WI38 (cell line): ENCODE data around the gene INKA1.
"Not testable (repeated sequence)": the region's sequence is repeated elsewhere in the genome, so short reads cannot be mapped to it uniquely, and the experiment has no call there.

Experiments used
- H3K4me3 ChIP-seq: 2 replicates; pipeline ENCODE4 v1.5.1; 2011; ENCODE audit warnings: low read depth, mild to moderate bottlenecking, control low read depth, low read length
- TF ChIP-seq, protein P1 (sequence below): IDR thresholded peaks from 2 replicates; pipeline ENCODE4 v1.5.1; 2012; ENCODE audit warnings: low read depth, mild to moderate bottlenecking, control low read depth, low read length

The INKA1 gene

GRCh38 chr3:49769286-49769915 lies 33.7 kb upstream of the INKA1 start:
- TF ChIP-seq, protein P1, sequence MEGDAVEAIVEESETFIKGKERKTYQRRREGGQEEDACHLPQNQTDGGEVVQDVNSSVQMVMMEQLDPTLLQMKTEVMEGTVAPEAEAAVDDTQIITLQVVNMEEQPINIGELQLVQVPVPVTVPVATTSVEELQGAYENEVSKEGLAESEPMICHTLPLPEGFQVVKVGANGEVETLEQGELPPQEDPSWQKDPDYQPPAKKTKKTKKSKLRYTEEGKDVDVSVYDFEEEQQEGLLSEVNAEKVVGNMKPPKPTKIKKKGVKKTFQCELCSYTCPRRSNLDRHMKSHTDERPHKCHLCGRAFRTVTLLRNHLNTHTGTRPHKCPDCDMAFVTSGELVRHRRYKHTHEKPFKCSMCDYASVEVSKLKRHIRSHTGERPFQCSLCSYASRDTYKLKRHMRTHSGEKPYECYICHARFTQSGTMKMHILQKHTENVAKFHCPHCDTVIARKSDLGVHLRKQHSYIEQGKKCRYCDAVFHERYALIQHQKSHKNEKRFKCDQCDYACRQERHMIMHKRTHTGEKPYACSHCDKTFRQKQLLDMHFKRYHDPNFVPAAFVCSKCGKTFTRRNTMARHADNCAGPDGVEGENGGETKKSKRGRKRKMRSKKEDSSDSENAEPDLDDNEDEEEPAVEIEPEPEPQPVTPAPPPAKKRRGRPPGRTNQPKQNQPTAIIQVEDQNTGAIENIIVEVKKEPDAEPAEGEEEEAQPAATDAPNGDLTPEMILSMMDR: no peak
- no peak overlapping the region for H3K4me3 ChIP-seq

GRCh38 chr3:49769926-49770325 lies 33.1 kb upstream of the INKA1 start:
- H3K4me3 ChIP-seq: no peak overlapping the region
- TF ChIP-seq, protein P1: no peak

GRCh38 chr3:49771340-49771938 lies 31.6 kb upstream of the INKA1 start:
- TF ChIP-seq, protein P1: no peak
- no peak overlapping the region for H3K4me3 ChIP-seq

DNA sequence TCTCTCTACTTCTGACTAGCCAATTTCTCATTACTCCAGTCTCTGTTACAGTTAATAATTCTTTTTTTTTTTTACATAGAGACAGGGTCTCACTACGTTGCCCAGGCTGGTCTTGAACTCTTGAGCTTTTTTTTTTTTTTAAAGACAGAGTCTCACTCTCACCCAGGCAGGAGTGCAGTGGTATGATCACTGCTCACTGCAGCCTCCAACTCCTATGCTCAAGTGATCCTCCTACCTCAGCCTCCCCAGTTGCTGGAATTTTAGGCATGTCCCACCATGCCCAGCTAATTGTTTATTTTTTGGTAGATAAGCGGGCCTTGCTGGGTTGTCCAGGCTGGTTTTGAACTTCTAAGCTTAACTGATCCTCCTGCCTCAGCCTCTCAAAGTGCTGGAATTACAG lies 30.4 kb upstream of the INKA1 start:
- no peak overlapping the region for H3K4me3 ChIP-seq
- TF ChIP-seq, protein P1: no peak

GRCh38 chr3:49775538-49775937 lies 27.5 kb upstream of the INKA1 start:
- TF ChIP-seq, protein P1: no peak
- H3K4me3 ChIP-seq: no peak overlapping the region

DNA sequence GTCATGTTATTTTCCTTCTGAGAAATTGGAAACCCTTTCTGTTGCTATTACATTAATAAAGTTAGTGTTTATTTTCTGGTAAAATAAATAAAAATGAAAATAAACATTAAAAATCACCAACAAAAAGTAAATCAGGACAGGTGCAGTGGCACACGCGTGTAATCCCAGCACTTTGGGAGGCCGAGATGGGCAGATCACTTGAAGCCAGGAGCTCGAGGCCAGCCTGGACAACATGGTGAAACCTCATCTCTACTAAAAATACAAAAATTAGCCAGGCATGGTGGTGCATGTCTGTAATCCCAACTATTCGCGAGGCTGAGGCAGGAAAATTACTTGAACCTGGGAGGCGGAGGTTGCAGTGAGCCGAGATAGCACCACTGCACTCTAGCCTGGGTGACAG lies 27.0 kb upstream of the INKA1 start:
- not testable (repeated sequence) for H3K4me3 ChIP-seq

DNA sequence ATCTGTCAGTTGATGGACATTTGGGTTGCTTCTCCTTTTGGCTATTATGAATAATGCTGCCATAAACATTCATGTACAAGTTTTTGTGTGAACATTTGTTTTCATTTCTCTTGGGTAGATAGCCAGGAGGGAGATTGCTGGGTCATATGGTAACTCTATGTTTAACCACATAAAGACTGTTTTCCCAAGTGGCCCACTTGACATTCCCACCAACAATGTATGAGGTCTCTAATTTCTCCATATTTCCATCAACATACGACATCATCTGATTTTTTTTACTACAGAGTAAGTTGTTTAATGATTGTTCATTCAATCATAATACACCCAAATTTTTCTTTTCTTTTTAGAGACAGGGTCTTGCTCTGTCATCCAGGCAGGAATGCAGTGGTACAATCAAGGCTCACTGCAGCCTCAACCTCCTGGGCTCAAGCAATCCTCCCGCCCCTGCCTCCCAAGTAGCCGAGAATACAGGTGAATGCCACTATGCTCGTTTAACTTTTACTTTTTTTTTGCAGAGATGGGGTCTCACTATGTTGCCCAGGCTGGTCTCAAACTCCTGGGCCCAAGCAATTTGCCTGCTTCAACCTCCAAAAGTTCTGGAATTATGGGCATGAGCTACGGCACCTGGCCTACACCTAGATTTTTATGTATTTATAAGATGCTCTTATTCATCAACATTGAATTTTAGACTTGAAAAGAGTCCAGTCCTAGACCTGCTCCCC lies 23.5 kb upstream of the INKA1 start:
- H3K4me3 ChIP-seq: no peak overlapping the region
- TF ChIP-seq, protein P1: no peak
